PC-3 (cell line): Measurements from ENCODE around the gene KLK1.

Source experiments
- EZH2 ChIP-seq: fragments of 300-600 bp; sonication (generic); IDR thresholded peaks from one replicate; pipeline ENCODE4 v1.6.1; 2017; ENCODE audit warnings: antibody characterized with exemption, mild to moderate bottlenecking, low read length; ENCODE audit not compliant: unreplicated experiment
- EZH2phosphoT487 ChIP-seq: fragments of 300-600 bp; sonication (generic); IDR thresholded peaks from 2 replicates; pipeline ENCODE4 v1.6.1; 2018; ENCODE audit warnings: mild to moderate bottlenecking, antibody characterized with exemption, low read length, borderline replicate concordance
- TF ChIP-seq, protein P1 (sequence below): fragments of 300-600 bp; sonication (generic); conservative IDR thresholded peaks from 2 replicates; pipeline ENCODE4 v1.5.1; 2017; ENCODE audit warnings: antibody characterized with exemption, low read depth, mild to moderate bottlenecking, low read length

DNA sequence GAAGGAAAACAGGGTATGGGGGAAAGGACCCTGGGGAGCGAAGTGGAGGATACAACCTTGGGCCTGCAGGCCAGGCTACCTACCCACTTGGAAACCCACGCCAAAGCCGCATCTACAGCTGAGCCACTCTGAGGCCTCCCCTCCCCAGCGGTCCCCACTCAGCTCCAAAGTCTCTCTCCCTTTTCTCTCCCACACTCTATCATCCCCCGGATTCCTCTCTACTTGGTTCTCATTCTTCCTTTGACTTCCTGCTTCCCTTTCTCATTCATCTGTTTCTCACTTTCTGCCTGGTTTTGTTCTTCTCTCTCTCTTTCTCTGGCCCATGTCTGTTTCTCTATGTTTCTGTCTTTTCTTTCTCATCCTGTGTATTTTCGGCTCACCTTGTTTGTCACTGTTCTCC is 33.8 kb upstream of the KLK1 start:
- TF ChIP-seq, protein P1, sequence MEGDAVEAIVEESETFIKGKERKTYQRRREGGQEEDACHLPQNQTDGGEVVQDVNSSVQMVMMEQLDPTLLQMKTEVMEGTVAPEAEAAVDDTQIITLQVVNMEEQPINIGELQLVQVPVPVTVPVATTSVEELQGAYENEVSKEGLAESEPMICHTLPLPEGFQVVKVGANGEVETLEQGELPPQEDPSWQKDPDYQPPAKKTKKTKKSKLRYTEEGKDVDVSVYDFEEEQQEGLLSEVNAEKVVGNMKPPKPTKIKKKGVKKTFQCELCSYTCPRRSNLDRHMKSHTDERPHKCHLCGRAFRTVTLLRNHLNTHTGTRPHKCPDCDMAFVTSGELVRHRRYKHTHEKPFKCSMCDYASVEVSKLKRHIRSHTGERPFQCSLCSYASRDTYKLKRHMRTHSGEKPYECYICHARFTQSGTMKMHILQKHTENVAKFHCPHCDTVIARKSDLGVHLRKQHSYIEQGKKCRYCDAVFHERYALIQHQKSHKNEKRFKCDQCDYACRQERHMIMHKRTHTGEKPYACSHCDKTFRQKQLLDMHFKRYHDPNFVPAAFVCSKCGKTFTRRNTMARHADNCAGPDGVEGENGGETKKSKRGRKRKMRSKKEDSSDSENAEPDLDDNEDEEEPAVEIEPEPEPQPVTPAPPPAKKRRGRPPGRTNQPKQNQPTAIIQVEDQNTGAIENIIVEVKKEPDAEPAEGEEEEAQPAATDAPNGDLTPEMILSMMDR, result no peak
- TF ChIP-seq EZH2phosphoT487 (no peak), EZH2 (no peak)
